HG02973 (cell line): ENCODE results near the gene ATG2A.
A peak's percentile ranks its signal among the peaks of the same experiment; 100 is the strongest.

Experiments used
- ATAC-seq: cut with Tn5 transposase; IDR thresholded peaks from one replicate; pipeline ENCODE4 v1.9.1; 2021; ENCODE audit warnings: moderate library complexity; ENCODE audit not compliant: unreplicated experiment

The ATG2A gene

DNA sequence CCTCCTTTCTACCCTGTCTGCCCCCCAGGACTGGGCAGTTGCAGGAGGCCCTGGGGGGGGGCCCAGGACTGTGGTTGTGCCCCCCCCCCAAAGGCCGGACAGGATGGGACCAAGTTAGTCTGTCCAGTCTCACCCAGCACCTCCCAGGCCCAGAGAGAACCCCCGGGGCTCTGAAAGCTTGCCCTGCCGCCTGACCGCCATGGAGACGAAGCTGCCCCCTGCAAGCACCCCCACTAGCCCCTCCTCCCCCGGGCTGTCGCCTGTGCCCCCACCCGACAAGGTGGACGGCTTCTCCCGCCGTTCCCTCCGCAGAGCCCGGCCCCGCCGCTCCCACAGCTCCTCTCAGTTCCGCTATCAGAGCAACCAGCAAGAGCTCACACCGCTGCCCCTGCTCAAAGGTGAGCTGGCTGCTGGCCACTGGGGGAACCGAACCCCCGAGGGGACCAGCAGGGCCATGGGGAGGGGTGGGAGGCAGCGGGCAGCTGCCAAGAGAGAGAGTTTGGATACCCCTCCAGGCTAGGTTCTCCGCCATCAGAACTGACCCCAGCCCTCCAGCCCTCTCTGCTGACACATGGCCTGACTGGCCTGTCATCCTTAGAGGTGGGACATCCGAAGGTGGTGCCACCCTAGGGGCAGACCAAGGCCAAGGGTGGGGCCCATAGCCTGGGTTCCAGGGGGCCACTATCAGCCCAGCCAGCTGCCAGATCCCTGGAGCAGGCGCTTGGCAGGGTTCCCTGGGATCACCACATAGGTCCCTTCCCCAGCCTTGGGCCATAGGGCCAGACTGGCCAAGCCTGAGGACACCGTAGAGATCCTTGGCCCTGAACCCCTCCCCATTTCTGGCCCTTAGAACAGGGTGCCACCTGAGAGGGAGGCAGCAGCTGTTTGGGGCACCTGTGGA is 8.8 kb upstream of the ATG2A start:
- no peak for ATAC-seq

GRCh38 chr11:64924910-64925284 is 7.9 kb upstream of the ATG2A start:
- ATAC-seq, result no peak

- ATAC-seq, result peak; percentile 75
These were observed 7.2 kb upstream of the ATG2A start, which contains the start of gene PPP2R5B for GRCh38 chr11:64923944-64924909. PPP2R5B (plus strand) TSS chr11:64924689; CDS start chr11:64925735, 1,046 bp downstream.

GRCh38 chr11:64923151-64923661 is 6.2 kb upstream of the ATG2A start:
- ATAC-seq, result no peak

- no peak for ATAC-seq
These were observed 4.4 kb upstream of the ATG2A start for GRCh38 chr11:64921384-64921783.

- ATAC-seq, result no peak
These were observed 3.1 kb upstream of the ATG2A start for GRCh38 chr11:64920124-64920523.

- ATAC-seq, result no peak
These were observed 2.6 kb upstream of the ATG2A start for GRCh38 chr11:64919627-64920026.

DNA sequence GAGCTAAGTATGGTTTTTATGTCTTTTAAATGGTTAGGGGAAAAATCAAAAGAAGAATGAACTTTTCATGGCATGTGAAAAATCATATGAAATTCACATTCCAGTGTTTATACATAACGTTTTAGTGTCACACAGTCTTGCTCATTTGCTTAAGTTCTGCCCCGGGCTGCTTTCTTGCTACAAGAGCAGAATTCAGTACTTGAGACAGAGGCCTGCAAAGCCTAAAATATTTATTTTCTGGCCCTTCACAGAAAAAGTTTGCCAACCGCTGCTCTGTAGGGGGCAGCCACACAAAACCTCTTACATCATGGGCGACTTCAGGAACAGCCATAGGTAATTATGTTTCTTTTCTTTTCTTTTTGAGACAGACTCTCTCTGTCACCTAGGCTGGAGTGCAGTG is 1.0 kb upstream of the ATG2A start:
- ATAC-seq, result no peak

GRCh38 chr11:64917663-64917995 is 620 bp upstream of the ATG2A start:
- ATAC-seq, result no peak

- no peak for ATAC-seq
These were observed 802 bp downstream of the ATG2A start for GRCh38 chr11:64916040-64916774.

GRCh38 chr11:64915376-64915887 is 1.6 kb downstream of the ATG2A start:
- no peak for ATAC-seq

DNA sequence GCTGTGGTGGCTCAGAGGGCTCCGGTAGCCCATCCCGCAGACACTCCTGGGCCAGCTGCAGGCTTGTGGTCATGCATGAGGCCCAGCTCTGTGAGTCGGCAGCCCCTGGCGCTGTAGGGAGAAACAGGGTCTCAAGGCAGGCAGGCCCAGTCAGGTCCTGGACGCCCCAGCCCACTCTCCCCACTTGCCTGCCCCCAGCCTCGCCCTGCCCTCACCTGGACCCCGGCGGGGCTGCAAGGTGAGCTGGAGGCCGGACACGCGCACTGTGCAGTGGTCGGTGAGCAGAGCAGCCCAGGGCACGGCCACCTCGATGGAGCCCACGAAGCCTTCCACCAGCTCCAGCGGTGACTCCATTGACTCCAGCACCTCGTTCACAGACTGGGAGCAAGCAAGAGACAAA is 2.9 kb downstream of the ATG2A start:
- ATAC-seq, result no peak

DNA sequence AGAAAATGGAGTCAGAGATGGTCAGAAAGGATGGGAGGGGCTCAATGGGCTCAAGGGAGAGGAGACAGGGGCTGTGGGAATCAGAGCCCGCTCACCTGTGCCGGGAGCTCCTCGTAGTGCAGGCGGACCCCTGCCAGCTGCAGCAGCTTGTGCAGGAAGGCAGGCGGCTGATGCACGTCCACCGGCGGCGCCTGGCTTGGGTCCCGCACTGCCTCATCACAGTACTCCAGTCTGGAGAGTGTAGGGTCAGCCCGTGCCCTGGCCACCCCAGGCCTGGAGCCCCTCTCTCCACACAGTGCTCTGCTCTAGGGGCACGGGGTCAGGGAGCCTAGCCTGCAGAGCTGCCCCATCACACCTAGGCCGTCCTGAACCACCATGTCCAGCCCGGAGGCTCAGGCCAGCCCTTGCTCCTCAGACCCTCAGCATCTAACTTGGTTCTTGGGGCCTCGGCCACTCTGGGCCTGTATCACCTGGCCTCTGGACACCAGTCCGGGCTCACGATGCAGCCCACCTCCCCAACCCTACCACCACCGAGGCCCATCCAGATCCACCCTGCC is 3.8 kb downstream of the ATG2A start:
- no peak for ATAC-seq

DNA sequence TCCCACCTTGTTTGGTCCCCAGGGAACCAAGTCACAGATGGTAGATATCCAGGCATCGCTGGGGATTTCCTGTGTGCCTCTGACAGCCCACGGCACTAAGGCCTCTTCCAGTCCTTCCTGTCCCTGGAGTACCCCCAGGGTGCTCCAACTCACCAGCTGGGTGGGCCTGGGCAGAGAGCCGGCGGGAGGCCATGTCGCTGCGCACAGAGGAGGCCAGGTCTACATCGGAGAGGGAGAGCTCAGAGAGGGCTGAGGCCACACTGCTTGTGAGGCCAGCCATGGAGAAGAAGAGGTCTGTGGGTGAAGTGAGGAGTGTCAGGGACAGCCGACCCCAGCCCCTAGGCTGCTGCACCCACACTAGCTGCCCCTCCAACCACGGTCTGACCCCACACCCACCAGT is 5.3 kb downstream of the ATG2A start:
- no peak for ATAC-seq

DNA sequence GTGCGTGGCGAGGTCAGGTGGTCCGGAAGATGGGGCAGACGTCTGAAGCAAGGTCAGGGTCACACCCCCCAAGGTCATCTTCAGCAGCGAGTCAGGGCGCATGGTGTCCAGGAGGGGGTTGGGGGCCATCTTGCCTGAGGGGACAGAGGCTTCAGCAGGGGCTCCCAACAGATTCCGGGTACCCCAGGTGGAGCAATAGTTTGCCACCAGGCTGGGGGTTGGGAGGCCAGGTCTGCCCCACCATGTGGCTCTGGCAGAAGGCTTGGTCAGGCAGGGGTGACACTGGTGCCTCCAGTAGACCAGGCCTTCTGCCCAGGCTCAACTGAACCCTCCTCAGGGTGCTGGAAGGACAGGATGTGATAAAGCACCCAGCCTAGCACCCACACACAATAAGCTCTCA is 5.9 kb downstream of the ATG2A start:
- ATAC-seq, result no peak

DNA sequence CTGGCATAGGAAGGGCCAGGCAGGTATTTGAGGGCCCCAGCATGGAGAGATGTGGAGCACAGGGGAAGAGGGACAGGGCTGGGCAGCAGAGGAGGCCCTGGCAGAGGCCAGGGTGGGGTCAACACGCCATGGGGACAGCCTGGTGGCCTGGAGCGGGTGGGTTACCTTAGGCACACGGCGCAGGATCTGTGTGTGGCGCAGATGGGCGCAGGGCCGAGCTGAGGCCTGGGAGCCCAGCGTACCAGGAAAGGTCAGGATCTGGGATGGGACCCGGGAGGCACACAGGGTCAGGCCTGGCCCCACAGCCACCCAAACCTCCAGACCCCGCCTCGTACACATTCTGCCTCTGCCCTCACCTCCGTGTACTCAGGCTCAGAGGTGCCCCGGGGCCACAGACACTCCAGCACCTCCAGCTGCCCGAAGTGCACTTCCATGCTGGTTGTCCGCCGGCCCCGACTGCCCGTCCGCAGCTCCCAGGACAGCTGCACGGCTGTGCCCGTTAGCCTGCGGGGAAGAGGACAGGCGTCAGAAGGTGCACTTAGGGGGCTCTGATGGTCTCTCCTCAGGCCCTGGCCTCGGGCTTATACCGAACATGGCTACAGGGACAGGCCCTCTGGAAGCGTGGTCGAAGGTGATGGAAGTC is 6.4 kb downstream of the ATG2A start:
- no peak for ATAC-seq

DNA sequence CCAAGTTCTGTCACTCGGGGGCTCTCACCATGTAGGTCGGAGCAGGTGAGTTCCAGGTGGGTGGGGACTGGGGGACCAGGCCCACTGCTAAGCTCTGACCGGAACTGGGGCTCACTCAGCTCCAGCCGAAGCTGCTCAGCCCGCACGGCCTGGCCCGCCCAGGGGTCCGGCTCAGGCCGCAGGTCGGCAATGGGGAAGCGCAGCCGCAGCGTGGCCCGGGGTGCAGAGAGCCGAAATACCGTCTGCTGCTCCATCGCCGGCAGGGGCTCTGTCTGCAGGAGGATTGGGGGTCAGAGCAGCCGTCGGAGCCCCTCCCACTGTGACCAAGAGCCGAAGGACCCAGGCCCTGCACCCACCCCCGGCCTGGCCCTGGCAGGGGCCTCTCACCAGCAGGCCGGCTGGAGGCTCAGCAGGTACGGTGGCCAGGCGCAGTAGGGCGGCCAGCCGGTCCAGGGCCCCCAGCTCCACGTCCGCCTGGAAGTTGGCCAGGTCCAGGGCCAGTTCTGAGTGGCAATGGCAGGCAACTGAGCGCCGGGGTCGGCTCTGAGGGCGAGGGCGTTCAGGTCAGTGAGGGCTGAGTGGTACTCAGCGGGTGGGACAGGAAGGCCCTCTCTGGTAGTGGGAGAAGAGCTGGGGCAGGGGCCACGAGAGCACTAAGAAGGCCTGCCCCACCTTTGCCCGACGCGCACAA is 7.2 kb downstream of the ATG2A start:
- no peak for ATAC-seq

DNA sequence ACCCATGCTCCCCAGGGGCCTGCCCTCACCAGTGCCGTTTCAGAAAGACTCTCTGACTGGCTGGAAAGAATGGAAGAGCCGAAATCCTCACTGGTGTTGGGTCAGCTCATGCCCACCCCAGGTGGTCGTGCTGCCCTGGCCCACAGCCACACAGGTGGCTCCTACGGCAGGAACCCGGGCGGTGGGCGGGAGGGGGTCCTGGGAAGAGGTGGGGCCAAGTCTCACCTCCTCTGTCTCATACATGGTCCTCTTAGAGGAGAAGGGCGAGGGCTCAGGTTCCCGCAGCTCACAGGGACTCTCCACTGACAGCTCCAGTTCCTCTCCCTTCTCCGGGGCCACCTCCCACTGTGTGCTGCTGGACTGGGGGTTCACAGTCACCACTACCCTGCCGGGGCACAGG is 8.2 kb downstream of the ATG2A start:
- ATAC-seq, result no peak

DNA sequence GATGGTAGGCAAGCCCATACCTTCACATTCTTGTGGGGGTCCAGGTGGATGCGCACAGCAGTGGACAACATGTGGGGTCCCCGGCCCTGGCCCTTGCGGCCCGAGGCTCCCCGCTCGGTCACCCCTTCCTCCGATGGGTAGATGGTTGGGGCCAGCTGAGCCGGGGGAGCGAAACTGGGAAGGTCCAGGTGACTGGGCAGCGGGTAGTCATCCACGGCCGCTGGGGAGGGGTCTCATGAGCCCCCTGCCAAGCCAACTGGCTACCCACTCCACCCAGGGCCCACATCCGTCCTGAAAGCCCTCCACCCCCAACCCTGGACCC is 10.7 kb downstream of the ATG2A start:
- no peak for ATAC-seq
